ENCODE data around the gene MEX3A.

The MEX3A gene

DNA sequence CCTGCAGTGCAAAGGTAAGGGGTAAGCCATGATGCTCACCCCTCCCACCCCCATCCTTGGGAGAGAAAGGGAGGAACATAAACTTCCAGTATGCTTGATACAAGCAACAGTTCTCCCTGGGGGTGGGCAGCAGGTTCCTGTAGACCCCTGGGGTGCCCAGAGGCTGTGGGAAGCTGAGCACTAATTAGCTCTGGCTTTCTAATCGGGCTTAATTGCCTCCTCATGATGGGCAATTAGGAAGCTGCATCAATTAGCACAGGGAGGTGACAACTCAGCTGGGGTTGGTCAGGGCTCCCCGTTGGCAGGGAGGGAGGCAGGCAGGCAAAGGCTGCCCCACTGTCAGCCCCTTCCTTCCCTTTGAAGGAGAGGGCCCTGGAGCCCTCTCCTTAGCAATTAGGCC, 16.5 kb upstream of the MEX3A start:
- no peak for DNase-seq (ENCODE audit: insufficient read length, low spot score)
- TF ChIP-seq, protein P1, sequence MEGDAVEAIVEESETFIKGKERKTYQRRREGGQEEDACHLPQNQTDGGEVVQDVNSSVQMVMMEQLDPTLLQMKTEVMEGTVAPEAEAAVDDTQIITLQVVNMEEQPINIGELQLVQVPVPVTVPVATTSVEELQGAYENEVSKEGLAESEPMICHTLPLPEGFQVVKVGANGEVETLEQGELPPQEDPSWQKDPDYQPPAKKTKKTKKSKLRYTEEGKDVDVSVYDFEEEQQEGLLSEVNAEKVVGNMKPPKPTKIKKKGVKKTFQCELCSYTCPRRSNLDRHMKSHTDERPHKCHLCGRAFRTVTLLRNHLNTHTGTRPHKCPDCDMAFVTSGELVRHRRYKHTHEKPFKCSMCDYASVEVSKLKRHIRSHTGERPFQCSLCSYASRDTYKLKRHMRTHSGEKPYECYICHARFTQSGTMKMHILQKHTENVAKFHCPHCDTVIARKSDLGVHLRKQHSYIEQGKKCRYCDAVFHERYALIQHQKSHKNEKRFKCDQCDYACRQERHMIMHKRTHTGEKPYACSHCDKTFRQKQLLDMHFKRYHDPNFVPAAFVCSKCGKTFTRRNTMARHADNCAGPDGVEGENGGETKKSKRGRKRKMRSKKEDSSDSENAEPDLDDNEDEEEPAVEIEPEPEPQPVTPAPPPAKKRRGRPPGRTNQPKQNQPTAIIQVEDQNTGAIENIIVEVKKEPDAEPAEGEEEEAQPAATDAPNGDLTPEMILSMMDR (IDR thresholded peaks at IDR 0.05; ENCODE audit: insufficient read depth, missing control alignments): no peak
- no peak for FAIRE-seq

DNA sequence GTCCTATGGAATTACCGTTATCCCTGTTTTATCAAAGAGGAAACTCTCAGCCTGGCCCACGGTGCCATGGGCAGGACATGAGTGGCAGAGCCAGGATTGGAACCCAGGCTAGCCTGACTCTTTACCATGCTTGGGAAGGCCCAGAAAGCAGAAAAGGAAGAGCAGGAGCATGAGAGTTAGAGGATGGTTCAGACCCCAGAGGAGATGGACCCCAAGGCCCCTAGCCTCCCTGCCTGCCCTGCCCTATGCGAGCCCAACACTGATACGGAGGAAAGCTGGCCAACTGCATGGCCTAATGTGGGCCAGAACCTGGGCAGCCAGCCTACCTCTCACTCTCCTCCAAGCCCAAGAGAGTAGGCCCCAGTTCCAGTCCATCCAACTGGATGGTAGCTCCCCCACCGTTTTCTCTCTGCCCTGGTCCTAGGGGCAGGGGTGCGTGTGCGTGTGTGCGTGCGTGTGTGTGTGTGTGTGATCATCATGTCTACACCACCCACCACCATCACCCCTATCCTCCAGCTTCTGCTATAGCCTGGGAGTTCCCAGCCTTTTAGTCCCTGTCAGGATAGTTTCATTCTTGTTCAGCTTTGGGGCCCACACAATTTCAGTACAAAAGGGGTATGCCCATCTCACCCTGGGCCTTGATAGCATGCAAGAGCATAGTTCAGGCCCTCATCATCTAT, 15.4 kb upstream of the MEX3A start:
- DNase-seq (ENCODE audit: insufficient read length, low spot score) (no peak), FAIRE-seq (no peak)
- TF ChIP-seq, protein P1 (IDR thresholded peaks at IDR 0.05; ENCODE audit: insufficient read depth, missing control alignments): no peak

DNA sequence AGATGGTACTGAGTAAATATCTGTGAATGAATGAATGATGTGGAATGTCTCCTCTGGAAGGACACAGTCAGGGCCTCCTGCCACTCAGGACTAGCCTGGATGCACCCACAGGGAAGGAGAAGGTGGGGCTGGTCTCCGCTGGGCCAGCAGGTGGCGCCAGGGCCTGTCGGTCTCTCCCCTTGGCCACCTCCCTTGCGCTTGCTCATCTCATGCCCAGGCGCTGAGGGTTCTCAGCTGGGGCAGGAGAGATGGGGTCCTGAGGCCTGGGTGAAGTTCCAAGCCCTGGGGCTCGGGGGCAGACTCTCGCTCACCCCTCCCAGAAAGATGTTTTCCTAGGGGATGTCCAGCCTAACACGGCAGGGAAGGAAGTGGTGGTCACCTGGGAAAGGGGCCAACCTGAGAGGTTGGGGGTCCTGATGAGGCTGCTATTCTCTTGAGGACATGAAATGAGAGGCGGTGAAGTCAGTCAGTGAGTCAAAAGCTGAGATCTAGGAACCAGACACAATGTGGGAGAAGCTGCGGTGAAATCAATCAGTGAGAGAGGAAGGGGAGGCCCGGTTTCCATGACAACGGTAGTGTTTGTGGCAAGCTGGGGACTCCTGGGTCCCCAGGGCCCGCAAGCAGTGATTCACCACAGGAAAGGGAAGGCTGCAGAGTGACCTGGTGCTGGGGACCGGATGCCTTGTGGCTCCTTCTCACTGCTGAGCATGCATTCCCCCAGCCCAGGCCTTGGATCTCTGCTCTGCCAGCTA, 14.6 kb upstream of the MEX3A start:
- DNase-seq (ENCODE audit: insufficient read length, low spot score) (peak; percentile 90), FAIRE-seq (no peak)
- TF ChIP-seq, protein P1 (IDR thresholded peaks at IDR 0.05; ENCODE audit: insufficient read depth, missing control alignments): peak; percentile 97

DNA sequence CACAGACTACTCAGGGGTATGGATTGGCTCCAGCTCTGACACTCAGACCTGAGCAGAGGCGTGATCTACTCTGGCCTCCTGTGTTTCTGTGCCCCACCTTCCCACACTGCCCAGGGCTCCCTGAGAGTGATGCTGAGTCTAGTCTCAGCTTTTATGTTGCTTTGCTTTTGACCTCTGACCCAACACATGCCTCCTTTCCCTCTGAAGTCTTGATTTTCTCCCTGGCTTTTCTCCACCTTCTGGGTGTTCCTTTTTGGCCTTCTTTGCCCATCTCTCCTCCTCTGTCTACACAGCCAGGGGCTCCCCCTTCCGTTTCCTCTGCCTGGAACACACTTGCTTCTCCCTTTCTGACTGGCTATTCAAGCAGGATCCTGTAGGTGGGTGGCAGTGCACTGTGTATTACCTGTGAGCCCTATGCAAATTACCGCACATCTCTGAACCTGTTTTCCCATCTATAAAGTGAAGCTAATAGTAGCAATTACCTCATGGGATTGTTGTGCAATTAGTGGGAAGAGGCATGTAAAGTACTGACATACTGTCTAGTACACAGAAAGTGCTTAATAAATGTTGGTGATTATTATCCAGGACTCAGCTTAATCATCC, 13.7 kb upstream of the MEX3A start:
- DNase-seq (ENCODE audit: insufficient read length, low spot score) (no peak), FAIRE-seq (no peak)
- TF ChIP-seq, protein P1 (IDR thresholded peaks at IDR 0.05; ENCODE audit: insufficient read depth, missing control alignments): no peak

DNA sequence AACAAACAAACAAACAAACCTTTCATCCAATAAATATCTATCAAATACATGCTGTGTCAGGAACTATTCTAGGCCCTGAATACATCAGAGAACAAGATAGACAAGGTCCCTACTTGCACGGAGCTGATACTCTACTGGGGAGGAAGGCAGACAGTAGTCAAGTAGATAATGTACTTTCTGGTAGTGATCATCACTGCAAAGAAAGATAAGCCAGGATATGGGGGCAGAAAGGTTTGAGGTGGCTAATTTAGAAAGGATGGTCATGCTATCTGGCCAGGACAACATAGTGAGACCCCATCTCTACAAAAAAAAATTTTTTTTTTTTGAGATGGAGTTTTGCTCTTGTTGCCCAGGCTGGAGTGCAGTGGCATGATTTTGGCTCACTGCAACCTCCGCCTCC, 9.3 kb upstream of the MEX3A start:
- DNase-seq (ENCODE audit: insufficient read length, low spot score) (no peak), FAIRE-seq (no peak)
- TF ChIP-seq, protein P1 (IDR thresholded peaks at IDR 0.05; ENCODE audit: insufficient read depth, missing control alignments): no peak

DNA sequence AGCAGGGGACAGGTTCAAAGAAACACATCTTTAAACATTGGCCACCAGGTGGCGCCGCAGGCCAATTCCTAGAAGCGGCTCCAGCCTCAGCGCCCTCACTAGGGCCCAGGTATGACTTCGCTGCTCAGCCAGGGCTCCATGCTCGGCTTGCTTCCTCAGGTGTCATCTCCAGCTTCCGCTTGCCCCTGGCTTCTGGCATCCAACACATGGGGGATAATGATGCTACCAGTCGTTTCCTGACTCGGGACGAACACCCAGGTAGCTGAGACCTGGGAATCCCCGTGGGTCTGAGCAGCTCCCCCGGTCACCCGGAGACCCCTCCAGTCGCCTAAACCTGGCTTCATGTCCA, 8.5 kb upstream of the MEX3A start:
- TF ChIP-seq, protein P1 (IDR thresholded peaks at IDR 0.05; ENCODE audit: insufficient read depth, missing control alignments): peak; percentile 90
- FAIRE-seq: peak; percentile 85
- peak; percentile 88 for DNase-seq (ENCODE audit: insufficient read length, low spot score)
